HEK293T (cell line): ENCODE measurements around the gene NFIX.

ENCODE experiments used
- BHLHE40 ChIP-seq: fragments of 450-650 bp; IDR thresholded peaks from 2 replicates; pipeline ENCODE4 v1.6.1; 2016; ENCODE audit warnings: mild to moderate bottlenecking, moderate library complexity, borderline replicate concordance
- CTBP1 ChIP-seq: fragments of 450-650 bp; IDR thresholded peaks from 2 replicates; pipeline ENCODE4 v1.6.1; 2016; ENCODE audit warnings: borderline replicate concordance
- ELF4 ChIP-seq: fragments of 450-650 bp; IDR thresholded peaks from 2 replicates; pipeline ENCODE4 v1.6.1; 2017; ENCODE audit warnings: antibody characterized with exemption
- FOXK2 ChIP-seq: fragments of 450-650 bp; IDR thresholded peaks from 2 replicates; pipeline ENCODE4 v1.6.1; 2016; ENCODE audit warnings: mild to moderate bottlenecking
- FOXM1 ChIP-seq: fragments of 450-650 bp; IDR thresholded peaks from 2 replicates; pipeline ENCODE4 v1.6.1; 2017; ENCODE audit warnings: mild to moderate bottlenecking, borderline replicate concordance
- HDGF ChIP-seq: fragments of 450-650 bp; IDR thresholded peaks from 2 replicates; pipeline ENCODE4 v1.6.1; 2017; ENCODE audit warnings: antibody characterized with exemption, borderline replicate concordance
- L3MBTL2 ChIP-seq: fragments of 450-650 bp; conservative IDR thresholded peaks from 2 replicates; pipeline ENCODE4 v1.6.1; 2016; ENCODE audit warnings: mild to moderate bottlenecking
- LEF1 ChIP-seq: fragments of 450-650 bp; IDR thresholded peaks from 2 replicates; pipeline ENCODE4 v1.6.1; 2017; ENCODE audit warnings: mild to moderate bottlenecking, borderline replicate concordance
- NFRKB ChIP-seq: fragments of 450-650 bp; IDR thresholded peaks from 2 replicates; pipeline ENCODE4 v1.6.1; 2016; ENCODE audit warnings: mild to moderate bottlenecking, moderate library complexity
- SP1 ChIP-seq: fragments of 450-650 bp; IDR thresholded peaks from 2 replicates; pipeline ENCODE4 v1.6.1; 2017
- SUZ12 ChIP-seq: fragments of 450-650 bp; IDR thresholded peaks from 2 replicates; pipeline ENCODE4 v1.6.1; 2016; ENCODE audit warnings: mild to moderate bottlenecking
- ZNF384 ChIP-seq: fragments of 450-650 bp; IDR thresholded peaks from 2 replicates; pipeline ENCODE4 v1.6.1; 2016

DNA sequence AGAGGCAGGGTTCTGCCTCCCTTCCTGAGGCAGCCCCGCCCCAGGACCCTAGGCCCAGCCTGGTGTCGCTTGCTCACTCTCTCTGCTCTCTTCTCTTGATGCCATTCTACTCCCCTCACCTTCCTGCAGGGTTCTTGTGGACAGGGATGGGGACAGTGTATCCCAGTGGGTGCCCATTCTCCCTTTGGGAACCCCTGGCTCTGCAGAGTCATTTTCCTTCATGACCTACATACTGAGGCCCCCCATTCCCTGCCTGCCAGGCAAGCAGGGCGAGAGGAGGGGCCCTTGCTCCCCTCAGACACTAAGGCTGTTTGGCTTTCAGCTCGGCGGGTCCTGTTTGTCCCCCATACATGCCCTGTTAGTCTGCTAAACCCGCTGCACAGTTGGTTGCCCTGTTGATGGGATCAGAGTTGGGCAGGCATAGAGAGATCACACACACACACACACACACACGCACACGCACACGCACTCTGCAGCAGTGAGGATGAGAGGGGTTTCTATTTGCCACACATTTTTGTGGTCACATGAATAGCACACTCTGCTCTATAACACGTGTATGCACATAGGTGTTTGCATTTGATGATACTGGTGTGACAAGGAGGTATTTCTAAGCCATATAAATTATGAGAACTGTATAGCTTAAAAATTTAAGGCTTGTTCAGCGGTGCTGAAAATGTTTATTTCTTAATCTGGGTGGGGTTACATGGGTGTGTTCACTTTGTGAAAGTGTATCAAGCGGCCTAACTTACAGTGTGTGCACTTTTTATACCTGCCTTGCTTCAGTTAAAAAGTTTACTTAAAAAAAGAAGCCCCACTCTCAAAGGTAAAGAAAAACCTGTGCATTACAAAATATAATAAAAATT, 20.3 kb downstream of the NFIX start:
- TF ChIP-seq FOXM1 (no peak), CTBP1 (no peak), SUZ12 (no peak), FOXK2 (no peak), BHLHE40 (no peak), ZNF384 (no peak), ELF4 (no peak), L3MBTL2 (no peak; the same call in 1 of the 2 replicates), NFRKB (no peak), SP1 (no peak), HDGF (no peak), LEF1 (no peak)
